Kidney (tissue), 14 donors: ENCODE data around the gene RPN1. TPM values are rescaled to one million over a fixed set of nuclear protein-coding genes. Genes with fewer than 3 reads are reported as not detected.
"Not testable (repeated sequence)": the region's sequence is repeated elsewhere in the genome, so short reads cannot be mapped to it uniquely, and the experiment has no call there.

Source experiments
- DNase-seq, 5 donors: peaks; one replicate each; pipeline ENCODE4 v3.0.0-alpha.2; 2013 to 2020
- FAIRE-seq: peaks from 2 replicates; lab custom pipeline; 2012; peaks lifted over from hg19 to GRCh38; lab: Jason Lieb, UNC
- H3K27ac ChIP-seq, 2 donors: one replicate each; pipeline ENCODE4 v1.7.0; 2013; ENCODE audit warnings: low read depth in 2 of 2, low read length in 2 of 2, inconsistent platforms in 1 of 2
- H3K27me3 ChIP-seq: one replicate; pipeline ENCODE4 v1.7.1; 2013; ENCODE audit warnings: low read length, inconsistent platforms; ENCODE audit not compliant: control insufficient read depth, insufficient read depth
- H3K36me3 ChIP-seq, 3 donors: one replicate each; pipeline versions ENCODE4 v1.7.0 to v1.7.1; 2013; ENCODE audit warnings: low read length in 3 of 3, control low read depth in 1 of 3, inconsistent platforms in 1 of 3; ENCODE audit not compliant: insufficient read depth in 3 of 3, control insufficient read depth in 2 of 3
- H3K4me1 ChIP-seq, 3 donors: one replicate each; pipeline versions ENCODE4 v1.7.0 to v1.7.1; 2013; ENCODE audit warnings: low read length in 3 of 3, inconsistent platforms in 1 of 3, low read depth in 1 of 3; ENCODE audit not compliant: control insufficient read depth in 2 of 3, insufficient read depth in 2 of 3
- H3K4me3 ChIP-seq, 3 donors: one replicate each; pipeline versions ENCODE4 v1.7.0 to v1.8.1; 2013; ENCODE audit warnings: low read length in 3 of 3, control low read depth in 1 of 3, inconsistent platforms in 1 of 3
- H3K9ac ChIP-seq, 3 donors: one replicate each; pipeline versions ENCODE4 v1.7.0 to v1.7.1; 2013; ENCODE audit warnings: low read length in 3 of 3, control low read depth in 1 of 3, inconsistent platforms in 1 of 3
- H3K9me3 ChIP-seq, 3 donors: one replicate each; pipeline versions ENCODE4 v1.7.0 to v1.7.1; 2013; ENCODE audit warnings: low read length in 3 of 3, control low read depth in 1 of 3, inconsistent platforms in 1 of 3; ENCODE audit not compliant: control insufficient read depth in 2 of 3, insufficient read depth in 1 of 3
- CTCF ChIP-seq: IDR thresholded peaks from 3 replicates; pipeline ENCODE4 v1.5.1; 2012; ENCODE audit warnings: mild to moderate bottlenecking, moderate library complexity, borderline replicate concordance; ENCODE audit not compliant: insufficient read depth; ENCODE audit errors: extremely low read depth
- intact Hi-C: fragments of 100-400 bp; cut with DNase I; formaldehyde crosslinking; loops from one replicate; pipeline ENCODE4 v1.11.1; 2022
- polyA plus RNA-seq: library from polyadenylated mRNA; stranded (reverse); fragments of 350-450 nt; fragmentation: Illumina TruSeq; extraction: RNeasy Lipid Tissue Mini Kit (QIAGEN cat#74804); gene quantifications from one replicate; pipeline ENCODE4 v1.2.3, GENCODE V29; 2014; ENCODE audit warnings: low read depth, low replicate concordance; ENCODE audit not compliant: insufficient read depth
- total RNA-seq: library from RNA; stranded (reverse); fragmentation: NEBNext Ultra II Directional; extraction: Animal tissue kit (Norgen Biotek cat#: 25700); gene quantifications from one replicate; pipeline ENCODE4 v1.2.1, GENCODE V29; 2021
- donor health status: control.
- donor health status: control.
- donor health status: control.
- donor health status: control.
- donor health status: control.
- donor health status: DM: yes; HTN: yes; CAD: no.
- donor health status: Normal renal cell carcinoma (clear cell type).

Gene RPN1
- total and polyA plus RNA-seq, 2 donors from 2014 or later, result 192 to 234 TPM

- DNase-seq (no peak), FAIRE-seq (no peak)
- TF ChIP-seq CTCF, result peak; percentile 34
- no peak overlapping the region for H3K9ac ChIP-seq
- H3K27me3 ChIP-seq, result no peaks in the 10 kb centered on the region
- H3K4me3 ChIP-seq, result no peak overlapping the region
- intact Hi-C loops, result no loop called here
- H3K27ac ChIP-seq, result no peak overlapping the region
- H3K4me1 ChIP-seq, result no peaks in the 10 kb centered on the region
- no peaks in the 10 kb centered on the region for H3K36me3 ChIP-seq
- H3K9me3 ChIP-seq, result peaks cover 0 to 2% (median 0%) of the 10 kb centered on the region in 3 donors
Measured at GRCh38 chr3:128590948-128591347, 59.7 kb downstream of the RPN1 start.

DNA sequence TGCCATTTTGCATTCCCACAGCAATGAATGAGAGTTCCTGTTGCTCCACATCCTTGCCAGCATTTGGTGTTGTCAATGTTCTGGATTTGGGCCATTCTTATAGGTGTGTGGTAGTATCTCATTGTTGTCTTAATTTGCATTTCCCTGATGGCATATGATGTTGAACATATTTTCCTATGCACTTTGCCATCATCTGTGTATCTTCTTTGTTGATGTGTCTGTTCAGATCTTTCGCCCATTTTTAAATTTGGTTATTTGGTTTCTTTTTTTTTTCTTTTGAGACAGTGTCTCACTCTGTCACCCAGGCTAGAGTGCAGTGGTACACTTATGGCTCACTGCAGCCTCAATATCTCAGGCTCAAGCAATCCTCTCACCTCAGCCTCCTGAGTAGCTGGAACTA is 60.6 kb downstream of the RPN1 start:
- H3K4me3 ChIP-seq, intact Hi-C loops, FAIRE-seq: not testable (repeated sequence)

DNA sequence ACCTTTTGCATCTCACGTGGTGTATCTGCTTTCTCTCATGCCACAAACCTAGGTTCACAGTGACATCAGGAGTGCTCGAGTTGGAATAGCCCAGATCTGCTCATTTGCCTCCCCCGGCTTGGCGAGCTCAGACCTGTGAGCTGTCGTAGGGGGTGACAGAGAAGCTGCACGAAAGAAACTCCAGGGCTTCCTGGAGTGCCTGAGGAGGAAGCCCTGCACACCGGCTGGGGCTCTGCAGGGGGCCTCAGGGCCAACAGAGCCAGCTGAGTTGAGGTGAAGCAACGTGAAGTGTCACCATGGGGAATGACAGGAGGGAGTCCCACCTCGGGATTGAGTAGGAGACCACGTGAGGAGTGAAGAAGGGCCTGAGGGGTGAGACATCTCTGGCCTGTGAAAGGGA is 62.5 kb downstream of the RPN1 start:
- DNase-seq (no peak), FAIRE-seq (no peak)
- intact Hi-C loops, result no loop called here
- no peak for TF ChIP-seq CTCF
- Histone ChIP-seq H3K9ac (no peak overlapping the region), H3K27ac (no peak overlapping the region), H3K36me3 (no peaks in the 10 kb centered on the region), H3K4me1 (peaks cover 0 to 2% (median 0%) of the 10 kb centered on the region in 3 donors), H3K9me3 (peaks cover 0 to 2% (median 0%) of the 10 kb centered on the region in 3 donors), H3K27me3 (no peaks in the 10 kb centered on the region), H3K4me3 (no peak overlapping the region)

More for the DNA sequence above, 60.6 kb downstream of the RPN1 start:
- not testable (repeated sequence) for H3K9me3 ChIP-seq, H3K9ac ChIP-seq, DNase-seq, H3K27ac ChIP-seq, H3K36me3 ChIP-seq, H3K4me1 ChIP-seq, H3K27me3 ChIP-seq

DNA sequence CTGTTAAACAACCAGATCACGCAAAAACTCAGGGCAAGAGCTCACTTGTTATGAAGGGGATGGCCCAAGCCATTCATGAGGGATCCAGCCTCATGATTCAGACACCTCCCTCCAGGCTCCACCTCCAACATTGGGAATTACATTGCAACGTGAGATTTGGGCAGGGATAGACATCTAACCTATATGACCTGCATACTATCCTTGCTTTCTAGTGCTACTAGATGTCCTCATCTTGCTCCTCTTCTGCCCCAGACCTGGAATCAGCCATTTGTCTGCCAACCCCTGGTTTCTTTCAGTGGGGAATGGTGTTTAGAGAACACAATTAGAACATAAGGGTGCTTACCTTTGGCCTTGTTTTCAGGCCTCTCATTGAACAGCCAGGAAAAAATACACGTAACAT is 63.2 kb downstream of the RPN1 start:
- H3K9ac ChIP-seq, result no peak overlapping the region
- DNase-seq (no peak), FAIRE-seq (no peak)
- intact Hi-C loops, result no loop called here
- H3K27me3 ChIP-seq, result no peaks in the 10 kb centered on the region
- no peak overlapping the region for H3K27ac ChIP-seq
- no peak overlapping the region for H3K4me3 ChIP-seq
- no peaks in the 10 kb centered on the region for H3K36me3 ChIP-seq
- TF ChIP-seq CTCF, result no peak
- H3K9me3 ChIP-seq, result peaks cover 0 to 2% (median 0%) of the 10 kb centered on the region in 3 donors
- H3K4me1 ChIP-seq, result peaks cover 0 to 2% (median 0%) of the 10 kb centered on the region in 3 donors

GRCh38 chr3:128586932-128587331 is 63.7 kb downstream of the RPN1 start:
- H3K4me1 ChIP-seq, H3K36me3 ChIP-seq, H3K4me3 ChIP-seq, H3K27ac ChIP-seq, H3K9ac ChIP-seq, H3K27me3 ChIP-seq, intact Hi-C loops, DNase-seq, FAIRE-seq, H3K9me3 ChIP-seq: not testable (repeated sequence)

GRCh38 chr3:128586391-128586790 is 64.2 kb downstream of the RPN1 start:
- intact Hi-C loops, H3K9me3 ChIP-seq, FAIRE-seq, DNase-seq, H3K4me1 ChIP-seq, H3K9ac ChIP-seq, H3K4me3 ChIP-seq, H3K36me3 ChIP-seq, H3K27me3 ChIP-seq, H3K27ac ChIP-seq: not testable (repeated sequence)
